Measurements from ENCODE around the gene XRCC4.
"Not testable (repeated sequence)": the region's sequence is repeated elsewhere in the genome, so short reads cannot be mapped to it uniquely, and the experiment has no call there.

XRCC4 gene

DNA sequence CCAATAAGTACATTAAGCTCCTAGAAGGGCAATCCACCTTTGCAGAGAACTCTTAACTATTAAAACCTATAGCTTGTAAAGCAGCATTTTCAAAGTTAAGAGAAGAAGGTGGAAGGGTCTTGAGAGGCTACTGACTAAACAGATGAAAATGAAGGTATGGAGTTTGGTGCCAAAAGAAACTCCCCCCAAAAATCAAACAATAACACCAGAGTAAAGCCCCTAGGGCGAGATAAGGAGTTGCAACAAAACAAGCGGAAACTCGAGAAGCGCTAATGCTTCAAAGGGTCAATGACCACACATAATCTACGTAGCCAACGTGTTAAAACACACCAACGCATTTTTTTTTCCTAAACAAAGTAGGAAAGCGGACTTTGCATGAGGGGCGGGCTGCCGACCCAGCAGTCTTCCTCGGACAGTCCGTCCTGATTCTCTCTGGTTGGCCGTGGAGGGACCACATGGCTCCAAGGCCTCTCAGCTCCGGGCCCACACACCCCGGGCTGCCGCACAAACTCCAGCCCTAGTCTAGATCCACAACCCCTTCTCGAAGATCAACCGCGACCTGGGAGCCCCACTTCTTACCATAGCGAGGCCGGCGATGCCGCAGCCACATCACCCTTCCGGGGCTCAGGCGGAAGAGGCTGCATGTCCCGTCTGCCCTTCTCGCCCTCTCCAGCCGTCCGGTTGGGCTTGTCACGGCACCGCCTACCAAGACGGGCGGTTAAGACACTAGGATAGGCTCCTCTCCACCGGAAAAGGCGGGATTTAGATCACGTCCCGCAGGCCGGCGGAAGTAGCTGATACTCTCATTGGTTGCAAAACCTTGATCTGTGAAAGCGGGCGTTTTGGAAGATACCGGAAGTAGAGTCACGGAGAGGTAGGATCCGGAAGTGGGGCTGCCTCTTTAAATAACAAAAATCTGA, at the start of gene XRCC4, which contains the start of gene TMEM167A:
XRCC4 (plus strand) TSS at position 806 of the 920 bp plus-strand sequence. CDS start 27,373 bp downstream, outside the sequence.
TMEM167A (minus strand) TSS at position 653 of the 920 bp plus-strand sequence; CDS start at position 582, 71 bp downstream.
- DNase-seq (ENCODE audit: low read depth) = peak; percentile 71

DNA sequence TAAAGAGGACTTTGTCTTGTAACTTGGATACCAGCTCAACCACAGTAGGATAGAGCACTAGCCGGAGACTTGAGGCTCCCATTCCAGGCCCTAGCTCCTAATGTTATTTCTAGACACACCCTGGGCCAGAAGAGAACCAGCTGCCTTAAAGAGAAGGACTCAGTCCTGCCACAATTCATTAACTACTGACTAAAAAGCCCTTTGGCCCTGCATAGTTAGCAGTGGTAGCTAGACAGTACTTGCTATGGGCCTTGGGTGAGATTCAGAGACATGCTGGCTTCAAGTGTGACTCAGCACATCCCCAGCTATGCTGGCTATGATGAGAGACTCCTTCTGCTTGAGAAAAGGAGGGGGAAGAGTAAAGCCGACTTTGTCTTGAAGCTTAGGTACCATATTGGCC, 47.4 kb upstream of the XRCC4 start:
- no peak for DNase-seq (ENCODE audit: low read depth)

DNA sequence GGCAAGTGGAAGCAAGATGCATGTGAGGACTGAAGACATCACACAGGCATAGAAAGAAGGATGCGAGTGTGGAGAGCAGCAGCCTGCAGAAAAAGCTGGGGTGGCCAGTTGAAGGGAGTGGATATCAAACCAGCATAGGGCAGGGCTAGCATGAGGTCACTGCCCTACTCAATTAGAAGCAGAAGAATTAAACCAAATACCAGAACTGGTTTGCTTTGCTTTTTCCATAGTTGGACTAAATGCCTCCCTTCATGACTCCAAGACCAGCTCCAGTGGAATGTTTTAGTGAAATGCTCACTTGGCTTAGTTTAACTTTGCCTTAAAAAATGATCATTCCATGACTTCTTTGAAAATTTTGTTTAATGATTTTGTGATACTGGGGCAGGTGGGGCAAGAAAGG, 46.0 kb upstream of the XRCC4 start:
- DNase-seq (ENCODE audit: low read depth) = no peak

DNA sequence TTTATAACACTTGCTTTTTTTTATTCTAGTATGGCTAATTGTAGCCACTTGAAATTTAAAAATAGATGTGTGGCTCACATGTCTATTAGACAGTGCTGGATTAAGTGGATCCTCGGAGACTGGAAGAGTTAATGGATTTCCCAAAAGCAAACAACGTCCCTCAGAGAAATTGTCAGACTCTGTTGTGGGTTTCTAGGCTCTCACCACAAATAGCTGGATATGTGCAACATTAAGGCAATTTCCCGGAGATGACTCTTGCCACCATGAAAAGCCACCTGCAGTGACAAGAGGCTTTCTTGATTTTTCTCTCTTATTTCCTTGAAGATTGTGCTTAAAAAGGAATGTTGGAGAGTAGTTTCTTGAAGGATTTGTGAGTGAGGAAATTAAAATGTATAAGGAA, 43.3 kb upstream of the XRCC4 start:
- no peak for DNase-seq (ENCODE audit: low read depth)

DNA sequence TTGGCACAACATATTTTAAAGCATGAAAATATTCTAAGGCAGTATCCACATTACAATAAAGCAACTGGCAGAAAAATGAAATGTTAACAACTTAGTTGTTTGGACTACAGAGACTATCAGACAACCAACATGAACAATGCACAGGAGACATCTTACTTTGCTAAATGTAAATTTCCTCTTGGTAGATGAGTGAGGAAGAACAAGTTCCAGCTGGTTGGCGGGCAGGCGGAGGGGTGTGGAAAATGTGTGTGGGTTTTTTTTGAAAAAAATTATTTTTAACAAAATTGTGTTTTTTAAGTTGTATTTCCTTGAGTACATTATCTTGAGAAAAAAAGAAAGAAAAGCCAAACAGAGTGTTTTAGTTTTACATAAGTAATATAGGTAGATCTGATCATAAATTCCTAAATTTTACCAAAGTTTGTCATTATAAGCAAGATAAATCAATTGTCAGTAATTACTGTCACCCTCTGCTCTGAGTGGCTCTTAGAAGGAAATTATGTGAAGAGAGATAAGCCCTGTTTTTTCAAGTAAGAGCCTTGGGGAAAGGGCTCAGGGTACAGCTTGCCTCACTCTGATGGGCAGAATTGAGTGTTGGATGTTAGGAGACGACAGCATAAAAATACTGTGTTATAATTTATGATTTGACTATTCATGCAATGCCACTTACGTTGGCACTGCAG, 42.7 kb upstream of the XRCC4 start:
- no peak for DNase-seq (ENCODE audit: low read depth)

DNA sequence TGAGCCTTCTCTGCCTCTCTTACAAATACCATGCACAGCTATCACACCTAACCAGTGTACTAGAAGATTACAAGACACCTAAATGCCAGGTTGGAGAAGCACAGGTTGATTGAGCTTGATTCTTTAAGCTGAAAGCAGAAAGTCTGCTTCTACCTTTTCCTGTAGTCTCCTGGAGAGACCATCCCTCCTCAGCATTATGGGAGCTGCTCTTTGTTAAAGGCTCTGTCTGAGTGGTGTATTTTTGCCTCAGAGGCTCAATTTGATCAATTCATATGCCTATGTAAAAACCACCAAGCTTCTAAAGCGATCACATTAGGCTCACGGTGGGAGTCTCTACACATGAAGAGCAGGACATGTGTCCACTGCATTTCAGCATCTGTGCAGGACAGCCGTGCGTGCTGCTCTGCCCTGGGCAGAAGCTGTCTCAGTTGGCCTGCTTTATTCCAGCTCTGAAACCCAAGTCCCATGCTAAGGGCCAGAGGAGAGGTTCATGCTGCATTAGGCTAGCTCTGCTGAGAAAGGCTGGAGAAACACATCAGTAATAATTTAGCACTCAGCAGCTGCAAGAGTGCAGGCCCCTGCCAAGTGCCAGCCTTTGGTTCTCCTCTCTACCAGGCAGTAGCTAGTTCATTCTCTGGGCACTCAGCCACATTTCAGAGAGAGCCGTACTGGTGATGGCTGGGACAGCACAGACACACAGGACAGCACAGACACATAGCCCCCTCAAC, 41.8 kb upstream of the XRCC4 start:
- DNase-seq (ENCODE audit: low read depth) = no peak

DNA sequence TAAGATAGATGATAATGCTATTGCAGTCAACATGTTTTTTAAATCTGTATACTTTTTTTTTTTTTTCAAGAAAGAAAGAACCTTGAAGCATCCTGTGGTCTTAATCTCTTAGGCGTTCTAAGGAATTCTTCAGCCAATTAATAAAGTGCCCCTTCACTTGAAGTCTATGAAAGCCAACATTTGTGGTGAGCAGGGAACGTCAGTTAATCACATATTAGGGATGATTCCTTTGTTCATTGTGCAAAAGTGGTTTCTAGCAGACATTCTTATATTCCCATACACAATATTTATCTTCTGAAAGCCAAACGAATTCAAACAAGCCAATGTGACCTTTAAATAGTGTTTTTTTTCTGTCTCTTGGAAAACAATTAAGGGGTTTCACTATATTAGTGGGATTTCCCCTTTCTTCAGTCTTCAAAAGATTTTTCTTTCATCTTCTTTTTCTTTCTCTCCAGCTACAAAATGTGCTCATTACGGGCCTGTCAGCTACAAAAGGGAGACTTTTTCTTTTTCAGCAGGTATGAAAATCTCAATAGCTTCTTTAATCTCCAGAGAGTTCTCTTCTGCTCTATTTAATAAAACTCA, 40.3 kb upstream of the XRCC4 start:
- DNase-seq (ENCODE audit: low read depth) = no peak

DNA sequence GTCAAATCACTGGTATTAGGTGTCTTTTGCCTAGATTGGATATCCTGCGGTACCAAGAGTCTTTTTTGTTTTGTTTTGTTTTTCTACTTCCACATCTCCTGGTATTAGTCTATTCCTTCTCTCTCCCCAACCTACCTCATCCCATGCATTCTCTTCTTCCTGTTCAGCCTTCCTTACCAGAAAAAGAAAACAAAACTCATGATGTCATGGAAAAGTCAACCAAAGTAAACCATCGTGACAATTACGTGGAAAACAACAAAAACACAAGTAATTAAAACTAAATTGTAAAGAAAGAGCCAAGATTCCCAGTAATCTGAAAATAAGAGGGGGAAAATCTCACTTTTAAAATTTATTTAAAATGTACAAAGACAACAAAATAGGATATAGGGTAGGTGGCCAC, 38.4 kb upstream of the XRCC4 start:
- DNase-seq (ENCODE audit: low read depth) = no peak

DNA sequence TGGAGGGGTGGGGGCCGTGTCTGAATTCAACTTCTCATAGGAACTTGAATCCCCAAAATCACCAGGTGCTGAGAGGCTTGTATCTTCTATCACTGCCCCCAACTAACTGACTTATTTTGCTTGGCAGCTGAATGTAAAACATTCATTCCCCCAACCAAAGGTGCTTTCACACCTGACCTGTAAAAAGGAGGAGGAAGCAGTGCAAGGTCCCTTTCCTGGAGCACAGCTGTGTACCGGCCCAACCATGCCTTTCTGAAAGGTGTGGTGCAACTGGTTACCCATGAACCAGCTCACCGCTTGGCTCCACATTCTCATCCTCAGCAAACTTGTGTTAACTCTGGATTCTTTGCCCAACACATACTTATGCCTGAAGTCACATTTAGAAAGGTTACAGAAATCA, 34.8 kb upstream of the XRCC4 start:
- DNase-seq (ENCODE audit: low read depth) = no peak

DNA sequence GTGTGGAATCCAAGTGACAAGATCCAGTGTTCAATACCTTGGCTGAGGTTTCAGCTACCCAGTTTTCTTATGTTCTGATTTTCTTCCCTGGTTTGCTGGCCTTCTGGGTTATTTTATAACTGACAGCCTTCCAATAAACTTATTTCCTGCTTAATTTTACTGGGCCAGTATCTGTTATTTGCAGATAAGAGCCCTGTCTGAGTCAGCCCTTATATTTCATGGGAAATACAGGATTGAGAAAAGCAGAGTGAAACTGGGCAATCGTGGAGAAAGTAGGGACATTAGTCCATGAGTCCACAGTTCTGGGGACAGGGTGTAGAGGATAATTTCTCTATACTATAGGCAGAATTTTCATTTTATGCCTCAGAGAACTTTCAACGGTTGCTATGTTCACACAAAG, 32.4 kb upstream of the XRCC4 start:
- DNase-seq (ENCODE audit: low read depth) = no peak

DNA sequence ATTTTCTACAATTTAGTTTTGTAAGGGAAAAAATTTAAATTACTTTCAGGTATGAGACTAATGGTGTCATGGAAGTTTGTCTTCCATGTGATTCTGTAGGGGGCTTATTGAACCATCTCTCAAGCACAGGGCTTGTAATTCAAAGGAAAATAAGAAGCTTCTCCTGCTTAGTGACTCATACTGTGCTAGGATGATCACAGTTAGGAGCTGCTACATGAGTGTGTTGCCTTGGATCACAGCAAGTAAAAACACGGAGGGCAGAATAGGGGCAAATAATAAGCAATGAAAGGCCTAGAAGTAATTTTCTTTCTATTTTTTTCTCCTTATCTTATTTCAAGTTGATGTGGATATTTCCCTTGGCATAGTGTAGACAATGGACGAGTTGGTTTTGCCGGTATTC, 29.1 kb upstream of the XRCC4 start:
- no peak for DNase-seq (ENCODE audit: low read depth)

DNA sequence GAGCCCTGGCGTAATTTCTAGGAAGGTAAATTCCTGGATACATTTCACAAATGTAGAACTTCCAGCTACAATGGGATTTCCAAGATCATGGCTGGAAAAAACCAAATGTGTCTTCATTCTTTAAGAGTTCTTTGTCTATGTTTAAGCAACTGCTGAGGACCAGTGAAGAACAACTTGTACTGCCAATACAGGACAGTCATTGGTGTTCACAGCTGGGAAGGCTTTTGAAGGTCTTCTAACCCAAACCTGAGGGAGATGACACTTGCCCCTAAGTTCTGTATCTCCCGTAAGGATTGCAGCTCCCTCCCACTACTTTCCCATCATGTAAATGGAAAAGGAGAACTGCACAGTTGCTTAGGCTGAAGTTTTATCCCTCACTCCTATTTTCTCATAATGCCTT, 28.5 kb upstream of the XRCC4 start:
- DNase-seq (ENCODE audit: low read depth) = no peak

DNA sequence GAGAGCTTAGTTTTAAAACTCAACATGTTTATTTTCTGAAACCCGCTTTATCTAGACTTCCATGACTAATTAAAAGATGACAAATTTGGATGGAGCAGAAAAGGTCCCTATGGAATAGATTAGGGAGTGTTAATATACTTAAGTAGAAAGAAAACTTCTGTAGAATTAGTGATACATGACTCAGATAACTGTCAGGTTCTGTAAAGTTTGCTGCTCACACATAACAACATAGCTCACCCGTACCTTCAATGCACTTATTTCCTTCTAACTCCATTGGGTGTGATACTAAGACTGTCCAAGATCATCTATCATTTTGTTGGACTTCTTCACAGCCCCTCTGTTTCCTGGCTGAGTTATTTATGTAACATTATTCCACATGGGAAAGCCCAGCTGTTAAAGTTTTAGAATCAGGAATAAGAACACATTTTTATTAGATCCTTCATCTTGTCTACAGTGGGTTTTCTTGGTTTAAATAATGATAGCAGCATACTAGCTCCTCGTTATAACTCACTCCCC, 27.9 kb upstream of the XRCC4 start:
- no peak for DNase-seq (ENCODE audit: low read depth)

DNA sequence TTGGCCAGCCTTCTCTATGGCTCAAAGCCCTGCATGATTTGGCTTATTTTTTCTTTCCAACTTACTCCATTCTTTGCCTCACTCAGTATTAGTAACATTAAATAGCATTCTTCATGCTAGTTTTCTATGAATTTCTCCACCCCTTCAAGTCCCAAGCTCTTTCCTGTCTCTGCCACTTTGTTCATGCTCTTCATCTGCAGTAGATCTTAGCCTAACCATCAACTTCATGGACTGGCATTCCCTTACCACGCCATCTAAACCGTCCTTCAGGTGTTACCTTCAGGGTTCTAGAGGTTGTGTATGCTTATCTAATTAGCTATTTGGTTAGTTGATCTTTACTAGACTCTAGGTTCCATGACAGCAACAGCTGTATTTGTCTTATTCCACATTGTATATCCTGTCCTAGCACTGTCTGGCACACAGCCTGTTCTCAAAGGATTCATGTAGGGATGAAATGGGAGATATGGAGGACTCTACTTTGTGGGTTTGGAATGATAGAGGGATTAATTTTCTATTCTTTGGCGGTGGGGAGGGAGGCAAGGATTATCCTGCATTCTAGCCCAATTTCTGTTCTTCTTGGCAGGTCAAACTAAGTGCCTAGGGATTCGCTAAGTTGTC, 26.5 kb upstream of the XRCC4 start:
- DNase-seq (ENCODE audit: low read depth) = no peak

DNA sequence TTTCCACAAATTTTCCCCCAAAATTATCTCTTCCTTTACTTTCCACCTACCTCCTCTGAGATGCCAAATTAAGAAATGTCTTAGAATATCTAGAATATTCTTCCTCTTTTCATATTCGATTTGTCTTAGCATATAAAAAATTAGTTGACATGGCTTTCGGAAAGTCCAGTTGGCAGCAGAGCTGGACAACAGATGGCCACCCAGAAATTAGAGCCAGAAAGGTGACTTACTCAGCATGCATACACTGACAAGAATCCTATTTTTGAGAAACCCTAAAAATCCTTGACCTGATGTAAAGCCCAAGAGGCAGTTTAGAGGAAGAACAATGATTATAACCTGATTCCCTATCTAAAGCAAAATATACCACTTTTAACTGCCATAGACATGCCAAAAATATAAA, 22.2 kb upstream of the XRCC4 start:
- no peak for DNase-seq (ENCODE audit: low read depth)

DNA sequence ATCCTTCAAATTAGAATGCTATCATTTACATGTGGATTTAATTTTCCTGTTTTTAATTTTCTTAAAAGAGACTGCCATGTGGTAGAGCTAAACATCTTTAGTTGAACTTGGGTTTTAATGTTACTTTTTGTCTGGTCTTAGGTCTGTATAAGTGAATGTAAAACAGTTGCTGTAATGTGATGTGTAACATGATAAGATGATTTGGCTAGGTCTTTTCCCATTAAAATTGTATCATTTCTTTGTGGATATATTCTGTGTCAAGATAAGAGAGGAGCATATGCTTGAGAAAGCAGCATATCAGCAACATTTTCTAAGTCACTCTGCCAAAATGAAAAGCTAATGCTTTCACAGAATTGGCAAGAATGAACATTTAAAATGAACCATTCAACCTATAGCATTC, 18.6 kb upstream of the XRCC4 start:
- DNase-seq (ENCODE audit: low read depth) = no peak

DNA sequence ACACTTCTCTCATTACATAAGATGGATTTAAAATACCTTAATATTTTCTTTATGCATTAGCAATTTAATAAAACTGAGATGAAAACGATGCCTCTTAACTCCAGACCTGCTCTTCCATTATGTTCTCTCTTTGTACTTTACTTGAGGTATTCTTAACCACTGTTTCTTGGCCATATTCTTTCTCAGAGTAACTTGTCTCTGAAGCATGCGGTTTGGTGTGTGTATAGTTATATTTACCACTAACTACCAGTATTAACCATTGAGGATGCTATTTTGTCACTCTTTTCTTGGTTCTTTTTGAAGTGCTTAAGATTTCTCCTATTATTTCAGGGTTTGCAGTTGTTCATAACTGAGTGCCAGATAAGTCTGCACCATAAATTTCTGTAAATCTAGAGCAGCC, 18.0 kb upstream of the XRCC4 start:
- DNase-seq (ENCODE audit: low read depth) = no peak

DNA sequence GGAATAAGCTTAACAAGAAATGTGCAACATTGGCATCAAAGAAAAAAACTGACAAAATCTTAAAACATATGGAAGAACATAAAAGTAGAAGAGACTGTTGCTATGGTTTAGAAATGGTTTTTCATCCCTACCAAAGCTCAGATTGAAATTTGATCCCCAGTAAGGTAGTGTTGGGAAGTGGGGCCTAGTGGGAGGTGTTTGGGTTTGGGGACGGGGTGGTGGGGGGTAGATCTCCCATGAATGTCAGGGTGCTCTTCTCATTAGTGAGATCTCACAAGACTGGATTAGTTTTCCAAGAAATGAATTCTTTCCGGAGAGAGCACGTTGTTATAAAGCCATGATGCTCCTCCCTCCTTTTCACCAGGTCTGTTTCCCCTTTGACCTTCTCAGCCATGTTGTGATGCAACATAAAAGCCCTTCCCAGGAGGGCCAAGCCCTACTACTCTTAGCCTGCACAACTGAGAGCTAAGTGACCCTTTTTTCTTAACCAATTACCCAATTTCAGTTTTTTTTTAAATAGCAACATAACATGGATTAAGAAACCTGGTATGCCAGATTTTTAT, 10.7 kb upstream of the XRCC4 start:
- DNase-seq (ENCODE audit: low read depth) = no peak

DNA sequence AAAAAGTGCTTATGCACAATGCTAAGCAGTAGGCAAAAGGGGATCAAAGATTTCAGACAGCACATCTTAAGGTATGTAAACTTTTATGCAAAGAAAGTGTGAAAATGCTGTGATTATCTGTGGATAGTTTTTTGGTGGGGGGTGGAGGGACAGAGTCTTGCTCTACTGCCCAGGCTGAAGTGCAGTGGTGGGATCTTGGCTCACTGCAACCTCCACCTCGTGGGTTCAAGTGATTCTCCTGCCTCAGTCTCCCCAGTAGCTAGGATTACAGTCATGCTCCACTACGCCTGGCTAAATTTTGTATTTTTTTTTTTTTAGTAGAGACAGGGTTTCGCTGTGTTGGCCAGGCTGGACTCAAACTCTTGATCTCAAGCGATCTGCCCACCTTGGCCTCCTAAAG, 10.0 kb upstream of the XRCC4 start:
- DNase-seq (ENCODE audit: low read depth) = not testable (repeated sequence)

DNA sequence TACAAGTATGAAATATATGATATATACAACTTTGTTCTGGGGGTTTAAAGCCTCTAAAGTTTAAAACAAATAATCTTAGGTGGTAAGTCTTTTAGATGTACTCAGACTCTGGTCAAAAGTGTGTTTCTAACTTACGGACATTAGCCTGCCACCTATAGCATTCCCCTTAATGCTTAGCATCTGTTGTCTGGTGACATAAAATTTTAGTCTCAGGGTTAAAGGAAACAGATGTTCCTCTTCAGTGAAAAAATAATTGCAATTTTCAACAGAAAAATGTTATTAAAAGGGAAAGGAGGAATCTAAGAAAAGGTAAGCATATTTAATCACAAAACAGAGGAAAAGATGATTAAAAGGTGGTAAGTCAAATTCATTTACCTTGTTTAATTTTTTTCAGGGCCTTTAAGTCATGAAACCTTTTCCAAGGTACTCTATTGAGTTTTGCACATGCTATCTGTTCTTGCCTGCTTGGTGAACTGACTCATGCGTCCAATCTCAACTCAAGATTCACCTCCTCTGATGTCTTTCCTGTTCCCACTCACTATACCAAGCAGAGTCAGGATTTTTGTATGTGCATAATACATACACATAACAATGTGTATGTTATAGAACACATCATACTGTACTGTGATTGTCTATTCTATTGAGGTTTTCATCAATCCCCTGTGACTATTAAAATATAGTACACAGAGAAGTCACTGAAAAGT, 8.1 kb upstream of the XRCC4 start:
- DNase-seq (ENCODE audit: low read depth) = no peak
